HuH-7 (cell line): ENCODE measurements around the gene ATP11A.

ENCODE experiments used
- DNase-seq: peaks from one replicate; pipeline ENCODE4 v3.0.0; 2011; ENCODE audit warnings: low spot score

ATP11A gene

DNA sequence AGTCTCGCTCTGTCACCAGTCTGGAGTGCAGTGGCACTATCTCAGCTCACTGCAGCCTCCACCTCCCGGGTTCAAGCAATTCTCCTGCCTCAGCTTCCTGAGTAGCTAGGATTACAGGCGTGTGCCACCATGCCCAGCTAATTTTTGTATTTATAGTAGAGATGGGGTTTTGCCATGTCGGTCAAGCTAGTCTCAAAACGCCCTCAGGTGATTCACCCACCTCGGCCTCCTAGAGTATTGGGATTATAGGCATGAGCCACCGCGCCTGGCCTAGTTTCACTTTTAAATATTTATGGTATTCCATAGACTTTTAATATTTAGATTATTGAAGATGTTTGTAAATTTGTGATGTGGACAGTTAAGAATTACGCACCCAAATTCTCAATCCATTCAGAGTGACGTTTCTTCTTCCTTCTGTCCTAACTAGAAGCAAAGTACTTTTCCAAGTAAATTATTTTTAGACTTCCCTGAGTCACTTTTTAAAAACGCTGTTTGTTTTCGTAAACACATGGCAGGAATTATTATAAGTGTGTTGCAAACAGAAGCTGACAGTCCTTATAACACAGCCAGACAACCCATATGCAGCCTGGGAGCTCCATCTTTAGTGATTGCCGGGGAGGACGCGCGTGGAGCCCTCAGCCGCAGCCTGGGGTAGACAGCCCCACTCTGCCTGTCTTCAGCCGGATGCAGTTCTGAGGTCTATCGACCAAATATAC, 131.7 kb downstream of the ATP11A start:
- DNase-seq, result no peak

DNA sequence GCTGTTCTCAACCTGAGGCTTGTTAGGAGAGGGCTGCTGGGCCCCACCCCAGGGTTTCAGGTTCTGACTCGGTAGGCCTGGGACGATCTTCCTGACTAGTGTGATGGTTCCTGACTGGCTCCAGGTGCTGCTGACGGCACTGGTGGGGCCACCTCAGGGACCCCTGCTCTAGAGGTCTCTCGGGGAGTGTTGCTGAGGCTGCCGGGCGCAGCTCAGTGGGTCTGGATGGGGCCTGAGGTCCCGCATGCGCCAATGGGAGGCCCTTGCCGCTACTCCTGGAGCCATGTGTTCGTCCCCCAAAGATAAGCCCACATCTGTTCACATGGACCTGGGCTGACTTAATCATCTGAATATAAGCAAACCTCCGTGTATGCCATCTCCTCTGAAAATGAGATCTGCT, 133.0 kb downstream of the ATP11A start:
- DNase-seq, result no peak

DNA sequence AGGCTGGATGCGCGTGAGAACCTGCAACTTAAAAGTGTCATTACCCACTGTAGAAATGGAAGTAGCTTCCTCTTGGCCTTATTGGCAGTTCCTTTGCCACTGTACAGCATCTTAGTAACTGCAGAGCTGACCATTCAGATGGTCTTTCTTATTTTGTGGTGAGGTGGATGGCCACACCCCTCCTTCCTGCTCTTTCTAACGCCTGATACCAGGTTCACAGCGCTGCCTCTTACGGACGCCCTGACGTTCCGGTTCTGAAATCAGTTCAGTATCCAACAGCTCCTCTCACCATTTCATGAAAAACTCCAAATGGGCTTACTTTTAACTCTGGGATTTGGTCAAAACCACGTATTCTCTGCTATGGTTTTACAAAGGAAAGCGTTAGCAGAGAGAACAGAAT, 134.6 kb downstream of the ATP11A start:
- no peak for DNase-seq

DNA sequence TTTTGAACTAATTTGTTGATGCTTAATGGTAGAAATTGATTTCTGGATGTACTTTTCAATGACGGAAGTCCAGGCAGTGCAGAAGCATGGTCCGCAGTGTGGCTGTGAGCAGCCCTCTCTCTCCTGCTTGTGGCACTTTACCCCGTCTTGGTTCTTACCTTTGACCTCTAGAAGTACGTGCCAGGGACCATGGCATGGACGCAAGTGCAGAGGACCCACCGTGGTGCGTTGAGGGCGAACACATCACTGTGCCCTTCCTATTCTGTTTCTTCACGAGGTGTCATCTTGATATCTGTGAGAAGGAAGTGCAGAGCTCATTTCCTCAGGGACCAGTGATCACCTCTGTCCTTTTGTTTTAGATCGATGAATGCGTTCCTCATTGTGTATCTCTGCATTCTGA, 135.2 kb downstream of the ATP11A start:
- no peak for DNase-seq

DNA sequence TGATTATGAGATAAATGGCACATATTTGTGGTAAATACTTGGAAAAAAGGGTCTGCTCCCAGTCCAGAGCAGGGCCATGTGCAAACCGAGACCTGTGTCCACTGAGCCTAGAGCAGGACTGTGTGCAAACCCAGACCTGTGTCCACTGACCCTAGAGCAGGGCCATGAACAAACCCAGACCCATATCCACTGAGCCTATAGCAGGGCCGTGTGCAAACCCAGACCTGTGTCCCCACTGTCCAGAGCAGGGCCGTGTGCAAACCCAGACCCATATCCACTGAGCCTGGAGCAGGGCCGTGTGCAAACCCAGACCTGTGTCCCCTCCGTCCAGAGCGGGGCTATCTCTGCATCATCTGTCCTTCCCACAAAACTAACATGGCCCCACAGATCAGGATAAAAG, 136.0 kb downstream of the ATP11A start:
- no peak for DNase-seq

DNA sequence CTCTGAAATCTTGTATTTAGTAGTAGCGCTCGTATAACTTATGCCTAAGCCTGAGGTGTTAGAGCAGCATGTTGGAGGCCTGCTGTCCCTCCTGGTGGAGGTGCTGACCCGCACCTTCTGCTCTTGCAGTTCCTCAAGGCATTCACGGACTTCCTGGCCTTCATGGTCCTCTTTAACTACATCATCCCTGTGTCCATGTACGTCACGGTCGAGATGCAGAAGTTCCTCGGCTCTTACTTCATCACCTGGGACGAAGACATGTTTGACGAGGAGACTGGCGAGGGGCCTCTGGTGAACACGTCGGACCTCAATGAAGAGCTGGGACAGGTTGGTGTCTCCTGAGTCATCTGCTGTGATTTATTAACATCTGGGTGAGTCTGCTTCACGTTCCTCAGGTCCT, 136.7 kb downstream of the ATP11A start:
- no peak for DNase-seq

DNA sequence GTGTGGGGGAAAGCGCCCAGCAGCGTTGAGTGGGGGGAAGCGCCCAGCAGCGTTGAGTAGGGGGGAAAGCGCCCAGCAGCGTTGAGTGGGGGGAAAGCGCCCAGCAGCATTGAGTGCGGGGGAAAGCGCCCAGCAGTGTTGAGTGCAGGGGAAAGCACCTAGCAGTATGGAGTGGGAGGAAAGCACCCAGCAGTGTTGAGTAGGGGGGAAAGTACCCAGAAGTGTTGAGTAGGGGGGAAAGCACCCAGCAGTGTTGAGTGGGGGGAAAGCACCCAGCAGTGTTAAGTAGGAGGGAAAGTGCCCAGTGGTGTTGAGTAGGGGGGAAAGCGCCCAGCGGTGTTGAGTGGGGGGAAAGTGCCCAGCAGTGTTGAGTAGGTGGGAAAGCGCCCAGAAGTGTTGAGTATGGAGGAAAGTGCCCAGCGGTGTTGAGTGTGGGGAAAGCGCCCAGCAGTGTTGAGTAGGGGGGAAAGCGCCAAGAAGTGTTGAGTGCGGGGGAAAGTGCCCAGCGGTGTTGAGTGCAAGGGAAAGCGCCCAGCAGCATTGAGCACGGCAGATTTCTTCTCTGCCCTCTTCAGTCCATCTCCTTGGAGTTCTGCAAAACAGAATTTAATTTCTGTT, 138.4 kb downstream of the ATP11A start:
- DNase-seq, result no peak

DNA sequence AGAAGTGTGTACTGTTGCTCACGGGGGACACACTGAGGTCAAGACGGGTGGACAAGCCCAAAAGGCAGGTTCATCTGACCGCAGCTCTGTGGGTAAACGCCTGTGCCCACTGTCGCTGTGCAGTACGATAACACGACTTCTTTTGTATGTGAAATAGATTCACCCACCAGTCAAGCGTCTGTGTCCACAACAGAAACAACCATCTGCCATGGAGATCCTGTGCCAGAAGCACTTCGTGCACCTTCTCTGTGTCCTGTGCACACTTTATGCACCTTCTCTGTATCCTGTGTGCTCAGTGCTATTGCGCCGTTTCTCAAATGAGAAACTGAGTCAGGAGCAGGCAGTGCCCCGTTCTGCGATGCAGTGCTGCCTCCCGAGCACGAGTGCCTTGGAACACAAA, 138.9 kb downstream of the ATP11A start:
- DNase-seq, result no peak

DNA sequence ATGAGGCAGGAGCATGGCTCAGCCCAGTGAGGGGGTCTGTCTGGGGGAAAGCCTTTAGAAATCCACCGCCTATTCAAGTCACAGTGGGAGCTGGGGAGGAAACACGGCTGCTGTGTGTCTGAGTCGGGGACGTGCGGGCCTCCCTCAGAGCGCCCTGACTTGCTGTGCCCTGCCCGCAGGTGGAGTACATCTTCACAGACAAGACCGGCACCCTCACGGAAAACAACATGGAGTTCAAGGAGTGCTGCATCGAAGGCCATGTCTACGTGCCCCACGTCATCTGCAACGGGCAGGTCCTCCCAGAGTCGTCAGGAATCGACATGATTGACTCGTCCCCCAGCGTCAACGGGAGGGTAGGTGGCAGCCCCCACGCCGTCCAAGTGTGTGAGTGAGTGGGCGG, 141.4 kb downstream of the ATP11A start:
- DNase-seq, result no peak

DNA sequence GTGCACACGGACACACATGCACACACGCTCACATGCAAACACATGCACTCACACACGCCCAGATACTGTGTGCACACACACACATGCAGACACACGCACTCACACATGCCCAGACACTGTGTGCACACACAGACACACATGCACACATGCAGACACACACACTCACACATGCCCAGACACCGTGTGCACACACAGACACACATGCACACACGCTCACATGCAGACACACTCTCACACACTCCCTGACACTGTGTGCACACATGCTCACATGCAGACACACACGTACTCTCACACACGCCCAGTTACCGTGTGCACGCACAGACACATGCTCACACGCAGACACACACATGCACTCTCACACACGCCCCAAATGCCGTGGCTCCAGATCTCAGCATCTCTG, 142.0 kb downstream of the ATP11A start:
- DNase-seq, result no peak

DNA sequence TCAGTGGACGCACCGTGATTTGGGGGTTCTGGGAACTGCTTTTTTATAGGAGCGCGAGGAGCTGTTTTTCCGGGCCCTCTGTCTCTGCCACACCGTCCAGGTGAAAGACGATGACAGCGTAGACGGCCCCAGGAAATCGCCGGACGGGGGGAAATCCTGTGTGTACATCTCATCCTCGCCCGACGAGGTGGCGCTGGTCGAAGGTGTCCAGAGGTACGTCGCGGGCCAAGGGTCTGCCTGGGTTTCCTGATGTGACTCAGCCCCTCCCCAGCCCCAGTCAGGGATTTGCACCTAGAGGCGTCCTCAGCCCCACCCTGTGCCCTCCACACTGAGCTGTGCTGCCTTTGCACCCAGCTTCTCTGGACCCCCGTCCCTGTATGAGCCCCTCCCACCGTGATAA, 143.0 kb downstream of the ATP11A start:
- DNase-seq, result no peak

DNA sequence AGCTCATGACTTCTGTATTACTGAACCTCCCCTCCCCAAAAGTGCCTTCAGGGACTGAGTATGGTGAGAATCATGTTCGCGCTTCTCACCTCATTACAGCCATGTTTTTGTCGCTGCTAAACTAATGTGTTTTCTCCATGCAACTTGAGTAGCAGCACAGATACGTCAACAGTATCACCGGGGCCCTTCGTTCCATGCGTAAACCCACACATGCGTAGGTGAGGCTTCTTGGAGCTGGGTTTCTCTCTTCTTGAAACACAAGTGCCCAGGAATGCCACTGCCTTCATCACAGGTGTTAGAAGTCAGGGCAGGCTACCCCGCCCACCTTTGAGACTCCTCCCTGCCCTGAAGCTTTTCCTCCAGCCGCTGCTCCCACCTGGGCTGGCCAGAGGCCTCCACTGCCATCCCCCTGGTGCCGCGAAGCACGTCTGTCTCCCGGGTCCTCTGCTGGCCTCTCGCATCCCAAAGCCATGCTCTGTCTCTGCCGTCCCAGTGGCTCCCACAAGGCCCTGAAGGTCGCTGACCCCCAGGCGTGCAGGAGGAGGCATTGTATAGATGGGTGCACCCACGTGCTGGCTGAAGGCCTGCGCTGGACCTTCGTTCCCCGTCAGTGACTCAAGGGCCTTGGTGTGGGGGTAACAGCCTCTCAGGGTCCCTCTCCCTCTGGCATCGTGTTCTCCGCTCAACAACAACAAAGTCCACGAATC, 143.9 kb downstream of the ATP11A start:
- DNase-seq, result no peak

DNA sequence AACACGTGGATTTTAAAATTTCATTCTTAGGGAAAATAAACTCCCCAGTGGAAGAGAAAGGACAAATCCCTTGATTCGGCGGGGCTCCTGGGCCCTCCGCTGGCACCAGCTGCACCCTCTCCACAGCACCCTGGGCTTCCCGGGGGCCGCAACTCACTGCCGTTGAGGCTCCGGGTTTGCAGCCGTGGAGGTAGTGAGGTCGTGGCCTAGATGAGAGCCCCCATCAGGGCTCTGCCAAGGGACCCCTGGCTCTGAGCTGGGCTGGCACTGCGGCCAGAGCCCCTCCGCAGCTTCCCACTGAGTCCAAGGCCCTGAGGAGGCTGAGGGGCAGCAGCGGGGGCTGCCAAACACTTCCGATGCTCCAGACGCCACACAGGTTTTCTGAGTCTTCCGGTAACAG, 145.5 kb downstream of the ATP11A start:
- no peak for DNase-seq

DNA sequence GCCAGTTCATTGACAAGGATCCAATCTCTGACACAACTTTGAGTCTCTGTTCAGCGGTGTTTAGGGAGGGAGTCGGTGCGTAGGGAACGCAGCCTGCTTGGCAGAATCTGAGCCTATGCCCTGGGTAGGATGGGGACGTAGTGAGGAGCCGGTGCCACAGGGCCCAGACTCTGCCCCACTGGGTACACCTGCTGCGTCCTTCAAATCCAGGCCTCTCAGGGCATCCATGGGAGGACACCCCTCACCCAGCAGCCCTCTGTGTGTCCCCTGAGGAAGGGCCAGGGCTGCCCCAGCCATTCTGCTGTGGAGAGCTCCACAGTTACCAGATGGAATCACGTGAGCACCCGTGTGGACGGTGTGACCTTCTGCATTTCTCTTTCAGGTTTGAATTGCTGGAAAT, 146.0 kb downstream of the ATP11A start:
- DNase-seq, result no peak

DNA sequence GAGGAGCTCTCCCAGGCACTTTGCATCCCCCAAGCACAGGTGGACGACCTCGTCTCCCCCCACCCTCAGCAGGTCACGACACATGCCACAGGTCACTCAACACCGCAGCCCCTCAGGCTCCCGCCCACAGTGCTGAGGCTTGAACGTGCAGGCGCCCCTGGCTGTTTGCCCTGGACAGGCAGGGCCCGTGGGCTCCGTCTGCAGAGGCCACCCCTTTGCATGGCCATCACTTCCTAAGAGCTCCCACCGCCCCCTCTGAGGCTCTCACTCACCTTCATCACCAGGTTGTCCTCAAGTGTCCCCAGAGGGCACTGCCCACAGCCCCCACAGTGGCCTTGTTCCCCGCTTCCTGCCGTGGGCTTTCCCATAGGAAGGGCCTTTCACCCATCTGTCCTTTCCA, 147.1 kb downstream of the ATP11A start:
- DNase-seq, result no peak

DNA sequence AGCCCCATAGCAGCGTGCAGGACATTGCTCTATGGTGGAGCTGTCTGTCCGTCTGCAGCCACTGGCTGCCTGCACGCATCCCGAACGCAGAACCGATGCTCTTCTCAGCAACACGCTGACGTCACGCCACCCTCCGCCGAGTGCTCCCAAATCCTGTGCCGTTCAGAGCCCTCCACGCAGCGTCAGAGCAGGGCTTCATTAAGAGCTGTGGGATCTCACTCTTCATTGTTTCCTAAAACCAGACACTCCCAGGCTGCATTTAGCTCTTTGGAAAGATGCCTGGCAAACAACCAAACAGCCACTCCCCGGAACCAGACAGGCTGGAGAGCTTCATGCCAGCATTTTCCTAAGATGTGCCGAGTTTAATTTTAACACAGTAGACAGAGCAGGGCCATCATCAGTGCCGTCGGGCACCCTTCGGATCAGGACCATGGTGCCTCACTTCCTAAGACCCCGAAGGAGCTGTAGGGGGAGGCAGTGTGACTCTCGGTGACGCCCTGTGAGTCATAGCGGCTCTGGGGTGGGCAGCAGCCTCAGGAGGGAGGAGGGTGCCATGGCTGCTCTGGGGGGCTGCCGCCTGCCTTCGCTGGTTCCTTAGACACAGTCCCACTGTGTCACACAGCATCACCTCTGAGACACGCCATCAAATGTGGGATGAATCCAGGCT, 147.7 kb downstream of the ATP11A start:
- DNase-seq, result no peak

DNA sequence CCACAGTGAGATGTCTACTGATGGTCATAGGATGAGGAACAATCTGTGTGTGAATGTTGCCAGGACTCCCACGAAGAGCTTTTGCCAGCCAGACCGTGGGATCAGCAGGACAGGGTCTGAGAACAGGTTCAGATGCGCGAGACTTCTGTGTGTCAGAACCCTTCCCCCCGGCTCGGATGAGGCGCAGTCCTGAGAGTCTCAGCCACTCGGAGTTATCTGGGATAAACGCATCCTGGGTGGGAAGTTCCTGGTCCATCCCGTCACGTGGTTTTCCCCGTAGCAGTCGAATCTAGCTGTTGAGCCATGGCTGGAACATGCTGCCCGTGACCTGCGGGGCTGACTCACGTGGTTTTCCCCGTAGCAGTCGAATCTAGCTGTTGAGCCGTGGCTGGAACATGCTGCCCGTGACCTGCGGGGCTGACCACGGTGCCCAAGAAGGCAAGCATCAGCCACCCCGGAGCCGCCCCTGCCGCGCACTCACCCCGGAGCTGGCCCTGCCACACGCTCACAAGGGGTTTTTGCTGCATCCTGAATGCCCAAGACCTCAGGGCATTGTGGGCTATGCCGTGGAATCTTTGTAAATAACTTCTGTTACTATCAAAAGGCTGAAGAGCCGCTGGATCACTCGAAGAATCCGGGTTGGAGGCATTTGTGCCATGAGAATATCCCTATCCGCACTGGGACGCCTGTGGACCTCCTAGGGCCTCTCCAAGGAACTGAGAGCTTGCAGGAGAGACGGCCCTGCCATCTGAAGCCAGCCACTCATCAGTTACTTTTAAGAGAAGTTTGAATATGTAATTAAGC, 148.4 kb downstream of the ATP11A start:
- no peak for DNase-seq

DNA sequence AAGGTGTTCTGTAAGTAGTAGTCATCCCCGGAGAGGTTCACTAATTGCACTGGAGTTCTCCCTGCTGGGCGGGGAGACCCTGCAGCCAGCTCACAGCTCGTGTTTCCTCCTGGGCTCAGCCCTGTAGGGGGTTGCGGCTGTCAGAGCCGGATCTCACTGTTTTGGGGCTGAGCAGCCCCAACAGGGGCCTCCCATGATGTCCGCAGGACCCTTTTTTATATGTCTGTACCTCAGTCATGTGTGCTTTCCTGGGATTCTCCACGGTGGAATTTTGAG, 148.9 kb downstream of the ATP11A start:
- no peak for DNase-seq

DNA sequence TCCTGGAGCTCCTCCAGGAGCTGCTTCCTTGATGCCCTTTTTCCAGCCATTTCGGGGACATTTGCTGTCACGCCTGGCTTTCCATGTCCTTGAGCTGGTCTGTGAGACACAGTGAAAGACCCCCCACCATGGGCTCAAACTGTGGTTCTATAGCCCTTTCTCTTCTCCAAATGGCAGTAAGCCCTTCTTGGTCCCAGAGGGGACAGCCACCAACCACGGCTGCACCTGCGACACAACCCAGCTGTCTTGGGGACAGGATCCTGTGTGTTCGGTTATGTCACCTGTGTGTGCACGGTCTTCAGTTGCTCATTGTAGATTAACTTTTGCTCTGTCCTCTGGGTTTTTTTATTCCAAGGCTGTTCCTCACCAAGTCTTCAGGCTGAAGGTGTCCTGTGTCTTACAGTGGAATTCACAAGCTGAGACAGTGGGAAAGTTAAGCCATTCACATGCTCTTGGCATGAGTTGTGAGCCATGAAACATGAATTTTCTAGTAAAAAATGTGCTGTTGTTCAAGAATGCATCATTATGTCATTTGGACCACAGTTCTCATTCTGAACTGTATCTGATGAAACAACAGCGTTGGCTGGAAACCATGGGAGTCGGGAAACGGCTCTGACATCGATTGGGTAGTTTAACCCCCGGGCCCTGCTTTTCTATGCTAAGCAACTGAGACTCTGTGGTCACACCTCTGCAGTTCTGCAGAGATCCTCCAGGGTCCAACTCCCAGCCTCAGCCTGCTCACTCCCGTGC, 149.7 kb downstream of the ATP11A start:
- DNase-seq, result no peak

DNA sequence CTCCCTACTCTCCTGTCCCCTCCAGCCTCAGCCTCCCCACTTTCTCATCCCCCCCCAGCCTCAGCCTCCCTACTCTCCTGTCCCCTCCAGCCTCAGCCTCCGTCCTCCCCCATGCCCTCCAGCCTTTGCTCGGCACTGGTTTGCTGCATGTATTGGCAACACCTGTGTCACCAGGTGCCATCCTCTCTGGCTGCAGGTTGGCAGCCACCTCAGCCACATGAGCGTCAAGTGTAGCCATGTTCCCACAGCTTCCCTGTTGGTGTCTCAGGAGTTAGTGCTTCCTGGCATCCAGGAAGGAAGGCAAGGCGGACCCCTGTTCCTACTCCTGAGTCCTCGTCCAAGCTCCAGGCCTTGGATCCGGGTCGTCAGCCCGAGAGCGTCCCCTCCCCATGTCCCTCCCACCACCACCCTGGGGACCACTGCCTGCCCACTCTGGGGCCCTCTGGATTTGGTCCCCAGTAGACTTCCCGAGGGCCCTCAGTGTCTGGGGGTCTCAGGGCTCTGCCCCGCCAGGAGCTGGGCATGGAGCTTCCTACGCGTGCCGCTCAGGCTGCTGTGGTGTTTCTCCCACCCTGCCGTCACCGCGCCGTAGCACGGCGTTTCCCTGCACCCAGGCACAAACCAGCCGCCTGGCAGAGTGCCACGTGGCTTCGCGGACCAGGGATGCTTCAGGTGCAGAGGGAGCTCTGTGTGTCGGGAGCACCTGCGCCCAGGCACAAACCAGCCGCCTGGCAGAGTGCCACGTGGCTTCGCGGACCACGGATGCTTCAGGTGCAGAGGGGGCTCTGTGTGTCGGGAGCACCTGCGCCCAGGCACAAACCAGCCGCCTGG, 150.8 kb downstream of the ATP11A start:
- DNase-seq, result no peak
